ENCODE results near the gene ANKRD44.

The ANKRD44 gene

GRCh38 chr2:197149546-197149945 is 161.0 kb downstream of the ANKRD44 start:
- no peak for TF ChIP-seq REST (IDR thresholded peaks at IDR 0.05; ENCODE audit: insufficient read depth in 1 of 2, low read depth in 2 of 2, low read length in 2 of 2)
- TF ChIP-seq TAF1 (IDR thresholded peaks at IDR 0.05; ENCODE audit: borderline replicate concordance, insufficient read depth, low read length), result no peak
- no peak for TF ChIP-seq SIN3A (IDR thresholded peaks at IDR 0.05; ENCODE audit: borderline replicate concordance, insufficient read depth, low read length)
- TF ChIP-seq FOXP2 (optimal IDR thresholded peaks at IDR 0.05; ENCODE audit: borderline replicate concordance, extremely low read depth, extremely low read length, insufficient read depth), result no peak
- TF ChIP-seq POLR2AphosphoS5 (IDR thresholded peaks at IDR 0.05; ENCODE audit: low read depth, low read length), result no peak

GRCh38 chr2:197148401-197148800 is 162.2 kb downstream of the ANKRD44 start:
- TF ChIP-seq TAF1 (IDR thresholded peaks at IDR 0.05; ENCODE audit: borderline replicate concordance, insufficient read depth, low read length), result no peak
- TF ChIP-seq POLR2AphosphoS5 (IDR thresholded peaks at IDR 0.05; ENCODE audit: low read depth, low read length), result no peak
- no peak for TF ChIP-seq SIN3A (IDR thresholded peaks at IDR 0.05; ENCODE audit: borderline replicate concordance, insufficient read depth, low read length)
- TF ChIP-seq REST (IDR thresholded peaks at IDR 0.05; ENCODE audit: insufficient read depth in 1 of 2, low read depth in 2 of 2, low read length in 2 of 2), result no peak
- TF ChIP-seq FOXP2 (optimal IDR thresholded peaks at IDR 0.05; ENCODE audit: borderline replicate concordance, extremely low read depth, extremely low read length, insufficient read depth), result no peak

GRCh38 chr2:197147942-197148341 is 162.6 kb downstream of the ANKRD44 start:
- no peak for TF ChIP-seq TAF1 (IDR thresholded peaks at IDR 0.05; ENCODE audit: borderline replicate concordance, insufficient read depth, low read length)
- no peak for TF ChIP-seq SIN3A (IDR thresholded peaks at IDR 0.05; ENCODE audit: borderline replicate concordance, insufficient read depth, low read length)
- TF ChIP-seq POLR2AphosphoS5 (IDR thresholded peaks at IDR 0.05; ENCODE audit: low read depth, low read length), result no peak
- TF ChIP-seq REST (IDR thresholded peaks at IDR 0.05; ENCODE audit: insufficient read depth in 1 of 2, low read depth in 2 of 2, low read length in 2 of 2), result no peak
- TF ChIP-seq FOXP2 (optimal IDR thresholded peaks at IDR 0.05; ENCODE audit: borderline replicate concordance, extremely low read depth, extremely low read length, insufficient read depth), result no peak

- TF ChIP-seq SIN3A (IDR thresholded peaks at IDR 0.05; ENCODE audit: borderline replicate concordance, insufficient read depth, low read length), result no peak
- TF ChIP-seq POLR2AphosphoS5 (IDR thresholded peaks at IDR 0.05; ENCODE audit: low read depth, low read length), result no peak
- TF ChIP-seq TAF1 (IDR thresholded peaks at IDR 0.05; ENCODE audit: borderline replicate concordance, insufficient read depth, low read length), result no peak
These were observed 163.6 kb downstream of the ANKRD44 start for GRCh38 chr2:197146995-197147394.

- TF ChIP-seq REST (IDR thresholded peaks at IDR 0.05; ENCODE audit: insufficient read depth in 1 of 2, low read depth in 2 of 2, low read length in 2 of 2), result no peak
- no peak for TF ChIP-seq FOXP2 (optimal IDR thresholded peaks at IDR 0.05; ENCODE audit: borderline replicate concordance, extremely low read depth, extremely low read length, insufficient read depth)
These were observed 165.0 kb downstream of the ANKRD44 start for GRCh38 chr2:197145471-197146056.

Data from PFSK-1 (cell line).